PC-3 (cell line): ENCODE measurements around the gene AFF4. TPM values are rescaled to one million over a fixed set of nuclear protein-coding genes. Genes with fewer than 3 reads are reported as not detected.

ENCODE experiments used
- ATAC-seq: fragments of 200-7000 bp; cut with Tn5 transposase; 2 replicates; pipeline ENCODE4 v1.9.1; 2020; ENCODE audit warnings: mild to moderate bottlenecking, moderate library complexity
- BruUV-seq: library from RNA; stranded (reverse); fragments of 400-500 nt; replicated peaks from 2 replicates; lab custom pipeline; 2021; lab: Mats Ljungman, UMichigan
- CTCF ChIA-PET: fragments of 300-600 bp; sonication (Branson Sonifier 250); formaldehyde crosslinking; loops from one replicate; lab custom pipeline; 2022; ENCODE audit warnings: antibody characterized with exemption; lab: Charles Lee
- POLR2A ChIA-PET: fragments of 300-600 bp; sonication (Branson Sonifier 250); formaldehyde crosslinking; loops from one replicate; lab custom pipeline; 2022; ENCODE audit warnings: antibody characterized with exemption; ENCODE audit not compliant: unreplicated experiment; lab: Charles Lee
- DNase-seq: peaks from one replicate; pipeline ENCODE4 v3.0.0-alpha.2; 2015
- H2AFZ ChIP-seq: fragments of 300-600 bp; sonication (generic); 2 replicates; pipeline ENCODE4 v1.6.0; 2016; ENCODE audit warnings: antibody characterized with exemption, low read length
- H3F3A ChIP-seq: fragments of 300-600 bp; sonication (generic); one replicate; pipeline ENCODE4 v1.6.0; 2017; ENCODE audit warnings: antibody characterized with exemption, low read length, control low read depth, mild to moderate bottlenecking; ENCODE audit not compliant: unreplicated experiment
- H3K27ac ChIP-seq: fragments of 300-600 bp; sonication (generic); 2 replicates; pipeline ENCODE4 v1.5.1; 2016; ENCODE audit warnings: mild to moderate bottlenecking, low read length
- H3K27me3 ChIP-seq: fragments of 300-600 bp; sonication (generic); 2 replicates; pipeline ENCODE4 v1.6.1; 2016; ENCODE audit warnings: low read length, mixed read lengths
- H3K36me3 ChIP-seq: fragments of 300-600 bp; sonication (generic); 2 replicates; pipeline ENCODE4 v1.6.1; 2016; ENCODE audit warnings: low read depth, mixed run types, low read length, mixed read lengths
- H3K4me1 ChIP-seq: fragments of 300-600 bp; sonication (generic); 2 replicates; pipeline ENCODE4 v1.5.1; 2016; ENCODE audit warnings: low read length; ENCODE audit not compliant: insufficient read depth
- H3K4me2 ChIP-seq: fragments of 300-600 bp; sonication (generic); 2 replicates; pipeline ENCODE4 v1.6.0; 2016; ENCODE audit warnings: low read length
- H3K4me3 ChIP-seq: fragments of 300-600 bp; sonication (generic); 2 replicates; pipeline ENCODE4 v1.5.1; 2016; ENCODE audit warnings: mild to moderate bottlenecking, low read length, mixed read lengths
- H3K79me2 ChIP-seq: fragments of 300-600 bp; sonication (generic); 2 replicates; pipeline ENCODE4 v1.6.1; 2017; ENCODE audit warnings: low read length, mixed read lengths
- H3K9ac ChIP-seq: fragments of 300-600 bp; sonication (generic); 2 replicates; pipeline ENCODE4 v1.6.0; 2016; ENCODE audit warnings: mild to moderate bottlenecking, low read length
- H3K9me2 ChIP-seq: fragments of 300-600 bp; sonication (generic); replicated peaks from 2 replicates; pipeline ENCODE4 v1.6.1; 2016; ENCODE audit warnings: mixed run types, low read length, mixed read lengths
- H3K9me3 ChIP-seq: fragments of 300-600 bp; sonication (generic); 2 replicates; pipeline ENCODE4 v1.6.1; 2016; ENCODE audit warnings: low read length, mixed read lengths
- H4K20me1 ChIP-seq: fragments of 300-600 bp; sonication (generic); 2 replicates; pipeline ENCODE4 v1.6.1; 2016; ENCODE audit warnings: low read length, mixed read lengths
- CTCF ChIP-seq: fragments of 300-600 bp; sonication (generic); conservative IDR thresholded peaks from 2 replicates; pipeline ENCODE4 v1.5.1; 2017; ENCODE audit warnings: antibody characterized with exemption, low read depth, mild to moderate bottlenecking, low read length
- EZH2 ChIP-seq: fragments of 300-600 bp; sonication (generic); IDR thresholded peaks from one replicate; pipeline ENCODE4 v1.6.1; 2017; ENCODE audit warnings: antibody characterized with exemption, mild to moderate bottlenecking, low read length; ENCODE audit not compliant: unreplicated experiment
- EZH2phosphoT487 ChIP-seq: fragments of 300-600 bp; sonication (generic); IDR thresholded peaks from 2 replicates; pipeline ENCODE4 v1.6.1; 2018; ENCODE audit warnings: mild to moderate bottlenecking, antibody characterized with exemption, low read length, borderline replicate concordance
- intact Hi-C: fragments of 100-400 bp; cut with micrococcal nuclease; formaldehyde crosslinking; loops from 2 replicates; pipeline ENCODE4 v1.9.0; 2023
- total RNA-seq: library from RNA; depleted of rRNA; stranded (reverse); fragments of >200 nt; gene quantifications from 2 replicates; pipeline ENCODE4 v1.2.3, GENCODE V29; 2014; rRNA removed

The AFF4 gene
- total RNA-seq, 1 experiment from 2014 or later: 23.5 TPM

GRCh38 chr5:132826424-132827082 is 136.9 kb downstream of the AFF4 start:
- Histone ChIP-seq H3K27me3 (no peaks in the 10 kb centered on the region), H3K4me3 (no peak overlapping the region), H3F3A (no peaks in the 10 kb centered on the region), H2AFZ (no peak overlapping the region), H4K20me1 (no peaks in the 10 kb centered on the region), H3K9me3 (no peaks in the 10 kb centered on the region), H3K9ac (no peak overlapping the region), H3K36me3 (no peaks in the 10 kb centered on the region), H3K9me2 (no peaks in the 10 kb centered on the region), H3K79me2 (peaks cover 17% of the 10 kb centered on the region; the same call in 1 of the 2 replicates), H3K27ac (no peak overlapping the region), H3K4me1 (peaks cover 5% of the 10 kb centered on the region), H3K4me2 (no peak overlapping the region)
- TF ChIP-seq CTCF: no peak
- no peak for ATAC-seq
- intact Hi-C loops: no loop called here
- no TSS peak for BruUV-seq
- no peak for DNase-seq
- ChIA-PET POLR2A (no interaction called here), CTCF (no interaction called here)

- no peak overlapping the region for H3K4me3 ChIP-seq
- no peak for ATAC-seq
Measured at GRCh38 chr5:132825834-132826391, 137.5 kb downstream of the AFF4 start.

More at GRCh38 chr5:132825834-132826391, 137.5 kb downstream of the AFF4 start:
- no peak overlapping the region for H3K4me2 ChIP-seq
- POLR2A ChIA-PET: no interaction called here
- peaks cover 5% of the 10 kb centered on the region for H3K4me1 ChIP-seq
- H4K20me1 ChIP-seq: no peaks in the 10 kb centered on the region
- no TSS peak for BruUV-seq
- H3K9ac ChIP-seq: no peak overlapping the region
- no peaks in the 10 kb centered on the region for H3K9me2 ChIP-seq
- H3K27ac ChIP-seq: no peak overlapping the region
- H3K36me3 ChIP-seq: no peaks in the 10 kb centered on the region
- H3K9me3 ChIP-seq: no peaks in the 10 kb centered on the region
- CTCF ChIA-PET: interaction anchor here (0.6 kb wide), 1 partner anchor 37 kb away, joined by 3 read pairs; no protein-coding TSS in a partner anchor
- peaks cover 17% of the 10 kb centered on the region; the same call in 1 of the 2 replicates for H3K79me2 ChIP-seq
- DNase-seq: no peak
- no peaks in the 10 kb centered on the region for H3K27me3 ChIP-seq
- H2AFZ ChIP-seq: no peak overlapping the region
- intact Hi-C loops: no loop called here
- no peaks in the 10 kb centered on the region for H3F3A ChIP-seq
- no peak for TF ChIP-seq CTCF
- no peak for TF ChIP-seq EZH2phosphoT487
- TF ChIP-seq EZH2: no peak

Other genes starting within 250 kb of the AFF4 start
- gene KIF3A, start 226.1 kb downstream of the AFF4 start, total RNA-seq: 5.7 and 9.5 TPM in 2 replicates
- gene CCNI2, start 216.2 kb downstream of the AFF4 start, total RNA-seq: not detected in 2 replicates
- gene SEPTIN8, start 186.4 kb downstream of the AFF4 start, total RNA-seq: 21.9 and 29.4 TPM in 2 replicates
- 0.04 TPM in 1 of 2 replicates, not detected in the other for gene SOWAHA, start 150.3 kb downstream of the AFF4 start, total RNA-seq
- gene SHROOM1, start 133.0 kb downstream of the AFF4 start, total RNA-seq: 13.6 and 15.7 TPM in 2 replicates
- gene GDF9, start 97.2 kb downstream of the AFF4 start, total RNA-seq: not detected in 2 replicates
- gene UQCRQ, start 97.0 kb downstream of the AFF4 start, total RNA-seq: 190 and 198 TPM in 2 replicates
- gene LEAP2, start 90.0 kb downstream of the AFF4 start, total RNA-seq: 0.36 TPM in 1 of 2 replicates, not detected in the other
- 3.7 and 6.1 TPM in 2 replicates for gene ZCCHC10, start 62.9 kb upstream of the AFF4 start, total RNA-seq
- gene HSPA4, start 88.4 kb upstream of the AFF4 start, total RNA-seq: 70.6 and 82.9 TPM in 2 replicates